Measurements from ENCODE around the gene MCL1. TPM values are rescaled to one million over a fixed set of nuclear protein-coding genes. Genes with fewer than 3 reads are reported as not detected.
"Not testable (repeated sequence)": the region's sequence is repeated elsewhere in the genome, so short reads cannot be mapped to it uniquely, and the experiment has no call there.

The MCL1 gene
- total RNA-seq: 100 to 1,000 TPM; 302 to 303 TPM

- peak; percentile 88 for DNase-seq
- peak; percentile 75 for ATAC-seq (ENCODE audit: low read depth)
- H3K4me1 Mint-ChIP-seq: peaks cover 26% of the 10 kb centered on the region
- H3K9me3 Mint-ChIP-seq: no peaks in the 10 kb centered on the region
- peak within 1 kb of the TSS; percentile 92 for H3K4me3 Mint-ChIP-seq
- H3K27me3 Mint-ChIP-seq: no peaks in the 10 kb centered on the region
- peaks cover 51% of the 10 kb centered on the region for H3K36me3 Mint-ChIP-seq
- H3K27ac Mint-ChIP-seq: peak within 1 kb of the TSS; percentile 91
- POLR2A ChIA-PET: interaction anchor here (0.6 to 13.3 kb wide), 32 partner anchors 9 to 651 kb away, joined by 3 to 1003 read pairs (median 5); partner anchors contain the start of genes CDC42SE1, ENSA, FALEC and GOLPH3L
These were observed at the start of gene MCL1 for GRCh38 chr1:150579110-150579944. MCL1 (minus strand) TSS chr1:150579610; CDS start chr1:150579530, 80 bp downstream.

DNA sequence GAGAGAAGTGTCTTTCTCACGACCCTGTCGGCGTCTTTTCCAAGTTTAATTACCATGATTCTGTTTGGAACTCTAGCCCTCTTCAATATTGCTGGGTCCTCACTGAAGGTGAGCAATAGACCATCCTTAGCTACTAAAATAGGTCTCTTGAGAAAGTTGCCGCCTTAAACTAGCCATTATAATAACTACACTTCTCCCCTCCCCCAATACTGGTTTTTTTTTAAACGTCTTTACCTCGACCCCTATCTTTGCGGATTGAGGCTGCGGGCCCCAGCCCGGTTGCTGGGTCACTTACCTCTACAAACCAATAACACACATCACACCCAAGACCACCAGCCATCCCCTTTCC lies 49.3 kb upstream of the MCL1 start:
- Mint-ChIP-seq H3K4me3 (no peak overlapping the region), H3K9me3 (no peaks in the 10 kb centered on the region), H3K27ac (no peak overlapping the region), H3K27me3 (no peaks in the 10 kb centered on the region), H3K36me3 (peaks cover 29% of the 10 kb centered on the region), H3K4me1 (peaks cover 34% of the 10 kb centered on the region)
- DNase-seq (no peak), ATAC-seq (ENCODE audit: low read depth) (no peak)
- POLR2A ChIA-PET: interaction anchor here (0.6 to 5.2 kb wide), 15 partner anchors 8 to 377 kb away, joined by 3 to 76 read pairs (median 5); partner anchors contain the start of genes GOLPH3L and MCL1

- H3K4me3 Mint-ChIP-seq: no peak overlapping the region
- H3K4me1 Mint-ChIP-seq: peaks cover 36% of the 10 kb centered on the region
- H3K36me3 Mint-ChIP-seq: peaks cover 33% of the 10 kb centered on the region
- peak overlapping the region; percentile 26 for H3K27ac Mint-ChIP-seq
- no peaks in the 10 kb centered on the region for H3K9me3 Mint-ChIP-seq
- no peaks in the 10 kb centered on the region for H3K27me3 Mint-ChIP-seq
- no peak for DNase-seq
- POLR2A ChIA-PET: interaction anchor here (0.6 to 5.2 kb wide), 11 partner anchors 10 to 378 kb away, joined by 3 to 76 read pairs (median 4); partner anchors contain the start of genes FALEC, GOLPH3L and MCL1
- ATAC-seq (ENCODE audit: low read depth): no peak
These were observed 48.5 kb upstream of the MCL1 start for GRCh38 chr1:150627826-150628410.

DNA sequence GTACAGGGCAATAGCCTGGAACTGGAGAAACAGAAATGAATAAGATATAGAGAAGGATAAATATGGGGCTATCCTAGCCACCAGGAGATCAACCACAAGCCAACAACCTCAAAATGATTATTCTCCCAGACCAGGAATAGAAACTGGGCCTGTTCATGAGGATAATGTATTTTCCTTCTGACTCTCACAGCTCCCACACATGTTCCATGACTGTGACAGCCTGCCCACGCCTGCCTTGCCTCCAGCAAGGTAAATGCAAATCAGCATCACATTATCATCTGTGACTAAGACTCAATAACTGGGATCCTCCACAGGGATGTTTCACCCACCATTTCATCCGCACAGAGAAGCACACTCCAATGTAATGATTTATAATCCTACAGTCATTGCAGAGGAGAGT lies 46.7 kb upstream of the MCL1 start:
- H3K4me3 Mint-ChIP-seq: no peak overlapping the region
- POLR2A ChIA-PET: interaction anchor here (0.7 to 5.2 kb wide), 3 partner anchors 11 to 48 kb away, joined by 3 to 76 read pairs (median 23); partner anchors contain the start of gene MCL1

DNA sequence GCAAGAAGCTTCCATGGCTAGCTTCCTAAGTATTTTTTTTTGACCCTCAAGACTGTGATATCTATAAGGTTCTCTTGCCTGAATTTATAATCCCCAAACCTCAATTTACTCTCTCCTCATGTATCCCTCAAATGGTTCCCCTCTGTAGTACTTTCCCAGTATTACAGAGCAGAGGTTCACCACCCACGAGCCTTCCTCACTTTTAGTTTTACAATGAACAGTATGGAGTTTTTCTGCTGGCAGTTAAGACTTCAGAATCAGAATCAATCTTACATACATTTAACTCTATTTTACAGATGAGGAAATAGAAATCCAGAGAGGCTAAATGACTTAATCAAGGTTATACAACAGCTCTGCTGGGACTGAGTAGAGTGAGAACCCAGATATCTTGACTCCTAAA lies 45.1 kb upstream of the MCL1 start:
- ATAC-seq (ENCODE audit: low read depth); H3K27me3 Mint-ChIP-seq; H3K4me3 Mint-ChIP-seq; H3K27ac Mint-ChIP-seq; DNase-seq; H3K9me3 Mint-ChIP-seq: not testable (repeated sequence)
- peaks cover 41% of the 10 kb centered on the region for H3K4me1 Mint-ChIP-seq
- POLR2A ChIA-PET: interaction anchor here (0.7 to 6.8 kb wide), 2 partner anchors 46 to 63 kb away, joined by 3 to 71 read pairs; no protein-coding TSS in a partner anchor
- H3K36me3 Mint-ChIP-seq: peaks cover 37% of the 10 kb centered on the region

More for the DNA sequence above, 46.7 kb upstream of the MCL1 start:
- Mint-ChIP-seq H3K36me3 (peaks cover 34% of the 10 kb centered on the region), H3K4me1 (peaks cover 46% of the 10 kb centered on the region), H3K9me3 (no peaks in the 10 kb centered on the region), H3K27me3 (no peaks in the 10 kb centered on the region), H3K27ac (no peak overlapping the region)
- DNase-seq (no peak), ATAC-seq (ENCODE audit: low read depth) (no peak)

- not testable (repeated sequence) for H3K4me3 Mint-ChIP-seq; ATAC-seq (ENCODE audit: low read depth); H3K27me3 Mint-ChIP-seq; DNase-seq; H3K9me3 Mint-ChIP-seq
- Mint-ChIP-seq H3K27ac (peak overlapping the region; percentile 70), H3K36me3 (peaks cover 41% of the 10 kb centered on the region), H3K4me1 (peaks cover 41% of the 10 kb centered on the region)
- POLR2A ChIA-PET: interaction anchor here (0.7 to 6.8 kb wide), 2 partner anchors 46 to 62 kb away, joined by 3 to 71 read pairs; no protein-coding TSS in a partner anchor
These were observed 44.7 kb upstream of the MCL1 start for GRCh38 chr1:150624134-150624533.

GRCh38 chr1:150622303-150622975 lies 43.0 kb upstream of the MCL1 start:
- DNase-seq (no peak), ATAC-seq (ENCODE audit: low read depth) (no peak)
- peaks cover 41% of the 10 kb centered on the region for H3K36me3 Mint-ChIP-seq
- peak overlapping the region; percentile 81 for H3K27ac Mint-ChIP-seq
- POLR2A ChIA-PET: interaction anchor here (0.5 to 6.8 kb wide), 5 partner anchors 13 to 61 kb away, joined by 3 to 71 read pairs (median 6); no protein-coding TSS in a partner anchor
- H3K9me3 Mint-ChIP-seq: no peaks in the 10 kb centered on the region
- no peak overlapping the region for H3K4me3 Mint-ChIP-seq
- peaks cover 33% of the 10 kb centered on the region for H3K4me1 Mint-ChIP-seq
- H3K27me3 Mint-ChIP-seq: no peaks in the 10 kb centered on the region

- POLR2A ChIA-PET: interaction anchor here (1.3 to 6.8 kb wide), 6 partner anchors 8 to 60 kb away, joined by 3 to 71 read pairs (median 14); partner anchors contain the start of genes ENSA and MCL1
- Mint-ChIP-seq H3K36me3 (peaks cover 40% of the 10 kb centered on the region), H3K9me3 (no peaks in the 10 kb centered on the region), H3K27me3 (no peaks in the 10 kb centered on the region), H3K4me1 (peaks cover 34% of the 10 kb centered on the region), H3K4me3 (no peak overlapping the region), H3K27ac (peak overlapping the region; percentile 81)
- ATAC-seq (ENCODE audit: low read depth): peak; percentile 45
- peak; percentile 52 for DNase-seq
These were observed 42.3 kb upstream of the MCL1 start for GRCh38 chr1:150621497-150622302.

GRCh38 chr1:150620919-150621318 lies 41.5 kb upstream of the MCL1 start:
- peaks cover 37% of the 10 kb centered on the region for H3K4me1 Mint-ChIP-seq
- ATAC-seq (ENCODE audit: low read depth) (no peak), DNase-seq (no peak)
- POLR2A ChIA-PET: interaction anchor here (1.3 to 6.8 kb wide), 6 partner anchors 9 to 59 kb away, joined by 3 to 71 read pairs (median 14); partner anchors contain the start of genes ENSA and MCL1
- no peaks in the 10 kb centered on the region for H3K27me3 Mint-ChIP-seq
- H3K36me3 Mint-ChIP-seq: peaks cover 37% of the 10 kb centered on the region
- H3K4me3 Mint-ChIP-seq: no peak overlapping the region
- H3K9me3 Mint-ChIP-seq: no peaks in the 10 kb centered on the region
- H3K27ac Mint-ChIP-seq: no peak overlapping the region

- Mint-ChIP-seq H3K36me3 (peaks cover 40% of the 10 kb centered on the region), H3K4me1 (peaks cover 42% of the 10 kb centered on the region), H3K27ac (peak overlapping the region; percentile 63), H3K4me3 (no peak overlapping the region), H3K9me3 (no peaks in the 10 kb centered on the region), H3K27me3 (no peaks in the 10 kb centered on the region)
- DNase-seq: no peak
- POLR2A ChIA-PET: interaction anchor here (1.0 to 6.8 kb wide), 5 partner anchors 10 to 58 kb away, joined by 3 to 71 read pairs (median 14); partner anchors contain the start of genes ENSA and MCL1
- peak; percentile 19 for ATAC-seq (ENCODE audit: low read depth)
These were observed 40.4 kb upstream of the MCL1 start for GRCh38 chr1:150619576-150620509.
